H1 (cell line): Measurements from ENCODE around the gene MYH7B. TPM values are rescaled to one million over a fixed set of nuclear protein-coding genes. Genes with fewer than 3 reads are reported as not detected.

Experiments used
- FOSL1 ChIP-seq: IDR thresholded peaks from 2 replicates; pipeline ENCODE4 v1.6.1; 2011; ENCODE audit warnings: mild to moderate bottlenecking, low read depth, low read length, moderate library complexity; ENCODE audit not compliant: insufficient read depth
- USF2 ChIP-seq: IDR thresholded peaks from 2 replicates; pipeline ENCODE4 v1.6.1; 2011; ENCODE audit warnings: low read length, improper control_type of control experiment
- polyA plus RNA-seq, 7 experiments: library from polyadenylated mRNA; depleted of rRNA in 3 of 7; stranded (reverse) in 5 of 7; unstranded in 2 of 7; fragments of >200 nt in 5 of 7; fragments of 200-250 nt in 2 of 7; gene quantifications; 1 replicate in 5 of 7; 2 replicates in 1 of 7; 4 replicates in 1 of 7; pipeline versions ENCODE4 v1.2.1 to v1.2.3, GENCODE V29; 2011 to 2013; ENCODE audit warnings: missing spikeins in 2 of 7, mixed read lengths in 2 of 7
- total RNA-seq: library from RNA; stranded (reverse); fragmentation: NEBNext Ultra II Directional; extraction: Animal tissue kit (Norgen Biotek cat#: 25700); gene quantifications from 2 replicates; pipeline ENCODE4 v1.2.1, GENCODE V29; 2021

The MYH7B gene
- total and polyA plus RNA-seq, 2 of the 8 experiments (the other 6 are each of a cell fraction or from before 2014, with no cell fraction given) = 0.15 to 0.30 TPM

DNA sequence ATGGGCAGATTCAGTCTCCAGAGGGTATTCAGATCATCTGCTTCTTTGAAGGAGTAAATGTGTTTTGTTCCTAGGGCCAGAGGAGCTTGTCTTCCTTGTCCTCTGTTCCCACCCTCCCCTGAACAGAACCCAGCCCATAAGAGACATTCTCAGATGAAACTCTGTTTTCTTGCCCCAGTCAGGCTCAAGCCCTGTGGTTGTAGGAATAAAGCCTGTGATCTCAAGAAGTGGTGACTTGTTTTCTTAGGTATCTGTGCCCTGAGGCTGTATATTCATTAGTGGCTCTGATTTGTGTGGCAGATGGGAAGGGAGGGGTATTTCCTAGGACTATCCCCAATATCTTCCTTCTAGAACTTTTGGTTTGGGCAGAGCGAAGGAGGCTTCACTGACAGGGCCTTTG is 27.9 kb upstream of the MYH7B start (continued):
- TF ChIP-seq USF2 (no peak), FOSL1 (no peak)
